ENCODE results near the gene SSB.
"Not testable (repeated sequence)": the region's sequence is repeated elsewhere in the genome, so short reads cannot be mapped to it uniquely, and the experiment has no call there.

SSB gene

DNA sequence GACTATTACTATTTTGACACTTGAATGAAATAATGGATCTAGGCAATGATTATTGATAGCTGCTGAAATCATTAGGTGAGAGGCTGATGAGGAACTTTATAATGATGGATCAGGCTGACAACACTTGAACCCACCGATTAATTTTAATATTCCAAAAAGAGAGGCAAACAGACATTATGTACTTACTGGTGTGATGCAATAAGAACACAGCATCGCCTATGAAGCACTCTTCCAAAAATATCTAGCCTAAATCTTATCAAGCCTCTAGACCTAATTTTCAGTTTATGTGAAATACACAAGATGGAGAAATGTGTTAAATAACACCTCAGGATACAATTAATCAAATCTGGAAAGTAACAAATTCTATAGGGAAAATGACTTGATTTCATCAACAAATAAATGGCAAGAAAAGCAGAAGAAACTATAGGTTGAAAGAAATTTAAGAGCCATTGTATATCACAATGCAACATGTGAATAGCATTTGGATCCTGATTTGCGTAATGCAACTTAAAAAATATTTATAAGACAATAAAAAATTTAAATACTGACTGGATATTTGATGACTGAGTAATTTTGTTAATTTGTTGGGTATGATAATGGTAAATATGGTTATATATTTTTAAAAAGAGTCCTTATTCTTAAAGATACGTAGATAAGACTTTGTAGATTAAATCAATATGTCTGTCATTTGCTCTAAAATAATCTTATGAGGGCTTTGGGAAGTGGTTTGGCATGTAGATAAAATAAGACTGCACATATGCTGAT lies 17.2 kb upstream of the SSB start:
- DNase-seq (ENCODE audit: low read depth in 2 of 2), result no peak

DNA sequence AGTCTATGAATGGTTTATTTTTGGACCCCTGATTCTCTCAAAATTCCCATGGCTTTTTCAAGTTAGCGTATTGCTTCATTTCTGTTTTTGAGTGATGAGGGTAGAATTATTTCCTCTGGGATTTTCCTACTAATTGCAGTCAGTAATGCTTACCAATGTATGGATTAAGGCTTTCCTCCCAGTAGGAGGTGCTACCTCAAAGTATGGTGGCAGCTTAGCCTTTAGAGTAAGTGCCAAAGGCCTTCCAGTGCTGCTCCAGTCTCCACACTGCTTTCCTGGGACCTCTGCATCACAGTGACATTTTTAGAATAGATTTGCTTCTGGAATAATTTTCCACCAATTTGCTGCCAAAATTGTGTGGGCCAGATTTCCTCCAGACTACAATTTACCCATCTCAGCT lies 16.2 kb upstream of the SSB start:
- DNase-seq (ENCODE audit: low read depth in 2 of 2), result no peak

DNA sequence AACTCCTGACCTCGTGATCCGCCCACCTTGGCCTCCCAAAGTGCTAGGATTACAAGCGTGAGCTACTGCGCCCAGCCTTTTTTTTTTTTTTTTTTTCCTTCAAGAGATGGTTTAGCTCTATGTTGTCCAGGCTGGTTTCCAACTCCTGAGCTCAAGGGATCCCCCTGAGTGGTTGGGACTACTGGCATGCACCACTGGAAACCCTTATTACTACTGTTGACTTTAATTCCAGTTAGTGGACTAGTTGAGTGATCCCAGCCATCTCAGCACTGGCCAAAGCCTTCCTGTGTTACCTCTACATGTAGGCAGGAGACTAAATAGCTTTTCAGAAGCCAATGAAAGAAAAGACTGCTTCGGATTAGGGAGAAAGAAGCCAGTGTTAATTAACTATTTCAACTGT lies 8.1 kb upstream of the SSB start:
- no peak for DNase-seq (ENCODE audit: low read depth in 2 of 2)

DNA sequence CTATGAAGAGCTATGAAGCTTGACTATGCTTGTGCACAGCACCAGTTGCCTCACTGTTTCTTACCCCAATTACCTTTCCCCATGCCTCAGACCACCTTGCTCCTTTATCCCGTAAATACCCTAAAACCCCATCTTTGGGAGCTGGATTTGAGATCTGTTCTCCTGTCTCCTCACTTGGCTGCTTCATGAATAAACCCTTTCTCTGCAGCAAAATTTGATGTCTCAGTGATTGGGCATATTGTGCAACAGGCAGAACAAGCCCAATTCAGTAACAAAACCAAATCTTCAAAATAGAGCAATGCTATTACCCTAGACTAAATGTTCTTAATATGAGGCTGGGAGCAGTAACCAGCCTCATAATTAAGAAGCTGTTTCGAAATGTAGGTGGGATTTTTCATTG lies 3.5 kb upstream of the SSB start:
- DNase-seq (ENCODE audit: low read depth in 2 of 2), result no peak

DNA sequence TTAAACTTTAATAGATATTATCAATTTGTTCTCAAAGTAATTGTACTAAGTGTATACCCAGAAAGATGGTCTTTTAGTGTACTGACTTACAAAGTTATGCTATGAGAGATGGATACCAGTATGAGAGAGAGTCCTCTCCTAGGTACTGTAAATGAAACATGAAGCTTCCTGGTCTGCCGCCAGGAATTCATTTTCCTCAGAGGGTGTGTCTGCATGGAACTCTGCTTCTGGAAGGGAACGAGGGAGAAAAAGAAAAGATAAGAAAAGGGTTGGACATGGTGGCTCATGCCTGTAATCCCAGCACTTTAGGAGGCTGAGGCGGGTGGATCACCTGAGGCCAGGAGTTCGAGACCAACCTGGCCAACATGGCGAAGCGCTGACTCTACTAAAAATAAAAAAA lies 2.2 kb upstream of the SSB start:
- DNase-seq (ENCODE audit: low read depth in 2 of 2), result no peak

DNA sequence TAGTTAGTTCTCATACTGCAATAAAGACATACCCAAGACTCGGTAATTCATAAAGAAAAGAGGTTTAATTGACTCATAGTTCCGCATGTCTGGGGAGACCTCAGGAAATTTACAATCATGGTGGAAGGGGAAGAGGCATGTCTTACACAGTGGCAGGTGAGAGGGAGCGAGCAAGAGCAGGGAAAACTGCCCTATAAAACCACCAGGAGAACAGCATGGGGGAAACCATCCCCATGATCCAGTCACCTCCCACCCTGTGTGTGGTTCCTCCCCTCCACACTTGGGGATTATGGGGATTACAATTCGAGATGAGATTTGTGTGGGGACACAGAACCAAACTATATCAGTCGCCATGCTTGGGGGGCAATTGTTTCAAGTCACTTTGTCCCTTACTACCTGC lies 1.1 kb upstream of the SSB start:
- no peak for DNase-seq (ENCODE audit: low read depth in 2 of 2)

DNA sequence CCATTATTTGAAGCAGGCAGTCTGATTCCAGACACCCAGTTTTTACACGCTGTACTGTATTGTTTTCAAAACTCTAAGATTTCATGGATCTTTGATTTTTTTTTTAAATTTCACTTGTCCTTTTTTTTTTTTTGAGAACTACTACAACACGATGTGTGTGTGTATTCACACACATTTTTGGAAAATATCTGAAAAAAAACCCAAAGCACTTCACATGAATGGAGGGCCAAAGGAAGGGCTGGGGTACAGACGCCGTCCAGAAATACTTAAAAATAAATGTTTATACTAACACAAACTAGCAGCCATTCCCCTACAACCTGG lies 314 bp upstream of the SSB start:
- no peak for DNase-seq (ENCODE audit: low read depth in 2 of 2)

DNA sequence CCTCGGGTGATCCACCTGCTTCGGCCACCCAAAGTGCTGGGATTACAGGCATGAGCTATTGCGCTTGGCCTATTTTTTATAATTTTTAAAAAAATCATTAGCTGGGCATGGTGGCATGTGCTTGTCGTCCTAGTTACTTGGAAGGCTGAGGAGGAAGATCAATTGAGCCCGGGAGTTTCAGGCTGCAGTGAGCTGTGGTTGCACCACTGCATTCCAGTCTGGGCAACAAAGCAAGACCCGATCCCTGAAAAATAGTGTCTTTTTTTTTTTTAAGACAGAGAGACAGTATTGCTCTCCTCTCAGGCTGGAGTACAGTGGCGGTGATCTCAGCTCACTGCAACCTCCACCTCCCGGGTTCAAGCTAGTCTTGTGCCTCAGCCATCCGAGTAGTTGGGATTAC lies 4.8 kb downstream of the SSB start:
- no peak for DNase-seq (ENCODE audit: low read depth in 2 of 2)

DNA sequence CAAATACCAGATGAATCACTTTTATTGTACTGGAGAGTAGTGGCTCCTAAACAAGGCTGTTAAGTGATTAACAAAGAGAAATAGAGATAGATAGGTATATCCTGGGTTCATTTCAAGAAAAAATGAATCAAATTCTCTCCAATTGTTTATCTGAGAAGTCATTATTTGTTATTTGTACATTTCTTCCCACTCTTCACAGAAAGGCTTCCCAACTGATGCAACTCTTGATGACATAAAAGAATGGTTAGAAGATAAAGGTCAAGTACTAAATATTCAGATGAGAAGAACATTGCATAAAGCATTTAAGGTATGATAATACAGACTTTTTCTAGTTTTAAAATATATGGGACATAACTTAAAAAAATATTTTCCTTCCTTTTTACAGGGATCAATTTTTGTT lies 7.9 kb downstream of the SSB start:
- DNase-seq (ENCODE audit: low read depth in 2 of 2), result no peak

DNA sequence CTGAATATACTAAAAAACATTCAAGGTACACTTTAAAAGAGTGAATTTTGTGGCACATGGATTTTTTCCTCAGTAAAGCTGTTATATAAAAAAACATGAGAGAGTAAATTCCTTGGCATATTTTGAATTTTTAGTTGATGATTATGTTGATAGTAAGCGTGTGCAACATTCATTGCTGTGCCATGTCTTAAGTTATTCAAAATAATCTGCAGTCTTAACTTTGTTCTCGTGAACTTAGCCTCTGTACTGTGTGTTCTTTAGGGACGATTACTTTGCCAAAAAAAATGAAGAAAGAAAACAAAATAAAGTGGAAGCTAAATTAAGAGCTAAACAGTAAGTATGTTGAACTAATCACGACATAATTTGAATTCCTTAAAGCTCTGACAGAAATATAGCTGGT lies 9.6 kb downstream of the SSB start:
- DNase-seq (ENCODE audit: low read depth in 2 of 2), result no peak

DNA sequence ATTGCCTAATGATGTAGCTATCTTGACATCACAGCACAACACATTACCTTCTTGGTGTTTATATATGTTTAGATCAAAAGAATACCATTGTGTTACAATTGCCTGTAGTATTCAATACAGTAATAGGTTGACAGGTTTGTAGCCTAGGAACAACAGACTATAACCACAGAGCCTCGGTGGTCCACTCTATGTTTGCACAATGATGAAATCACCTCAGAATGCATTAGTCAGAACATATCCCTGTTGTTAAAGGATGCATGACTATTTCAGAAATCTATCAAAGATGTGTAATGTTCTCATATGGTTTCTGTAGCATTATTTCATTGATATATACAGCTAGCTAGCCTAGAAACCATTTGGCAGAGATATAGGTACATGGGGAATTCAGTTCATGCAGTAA lies 17.2 kb downstream of the SSB start:
- DNase-seq (ENCODE audit: low read depth in 2 of 2), result no peak

DNA sequence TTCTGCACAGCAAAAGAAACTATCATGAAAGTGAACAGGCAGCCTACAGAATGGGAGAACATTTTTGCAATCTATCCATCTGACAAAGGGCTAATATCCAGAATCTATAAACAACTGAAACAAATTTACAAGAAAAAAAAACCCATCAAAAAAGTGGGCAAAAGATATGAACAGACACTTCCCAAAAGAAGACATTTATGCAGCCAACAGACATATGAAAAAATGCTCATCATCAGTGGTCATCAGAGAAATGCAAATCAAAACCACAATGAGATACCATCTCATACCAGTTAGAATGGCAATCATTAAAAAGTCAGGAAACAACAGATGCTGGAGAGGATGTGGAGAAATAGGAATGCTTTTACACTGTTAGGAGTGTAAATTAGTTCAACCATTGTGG lies 18.3 kb downstream of the SSB start:
- not testable (repeated sequence) for DNase-seq (ENCODE audit: low read depth in 2 of 2)

DNA sequence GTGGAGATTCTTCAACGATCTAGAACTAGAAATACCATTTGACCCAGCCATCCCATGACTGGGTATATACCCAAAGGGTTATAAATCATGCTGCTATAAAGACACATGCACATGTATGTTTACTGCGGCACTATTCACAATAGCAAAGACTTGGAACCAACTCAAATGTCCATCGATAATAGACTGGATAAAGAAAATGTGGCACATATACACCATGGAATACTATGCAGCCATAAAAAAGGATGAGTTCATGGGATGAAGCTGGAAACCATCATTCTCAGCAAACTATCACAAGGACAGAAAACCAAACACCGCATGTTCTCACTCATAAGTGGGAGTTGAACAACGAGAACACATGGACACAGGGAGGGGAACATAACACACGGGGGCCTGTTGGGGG lies 18.7 kb downstream of the SSB start:
- DNase-seq (ENCODE audit: low read depth in 2 of 2), result not testable (repeated sequence)

DNA sequence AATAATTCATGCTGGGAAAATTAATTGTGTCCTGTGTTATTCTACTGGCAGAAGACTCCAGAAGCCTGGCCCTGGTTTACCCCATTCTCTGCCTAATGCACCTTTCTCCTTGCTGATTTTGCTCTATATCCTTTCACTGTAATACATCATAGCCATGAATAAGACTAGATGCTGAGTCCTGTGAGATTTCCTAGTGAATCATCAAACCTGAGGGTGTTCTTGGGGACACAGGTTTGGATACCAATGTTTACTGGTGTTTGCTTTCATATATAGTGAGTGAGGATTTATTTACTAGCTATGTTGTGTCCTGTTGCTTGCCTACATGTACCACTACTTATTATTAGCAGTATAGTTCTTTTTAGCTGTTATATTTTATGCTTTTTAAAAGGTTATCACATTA lies 19.6 kb downstream of the SSB start:
- no peak for DNase-seq (ENCODE audit: low read depth in 2 of 2)

DNA sequence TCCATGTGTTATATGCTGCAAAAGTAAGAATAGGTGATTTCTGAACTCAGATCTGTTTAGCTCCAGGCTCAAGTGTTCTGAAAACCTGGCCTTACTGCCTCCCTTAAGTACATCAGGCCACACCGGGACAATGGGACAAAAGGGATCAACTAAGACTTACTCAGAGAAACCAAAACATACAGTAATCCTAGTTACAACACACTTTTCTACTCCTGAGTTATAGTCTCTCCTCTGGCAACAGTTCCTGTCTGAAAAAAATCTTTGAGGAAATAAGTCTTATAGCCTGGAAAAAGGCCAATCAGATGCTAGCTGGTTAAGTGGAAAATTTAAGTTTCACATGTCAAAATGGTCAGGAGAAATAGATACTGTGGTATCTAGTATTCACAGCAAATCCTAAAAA lies 20.4 kb downstream of the SSB start:
- DNase-seq (ENCODE audit: low read depth in 2 of 2), result no peak

DNA sequence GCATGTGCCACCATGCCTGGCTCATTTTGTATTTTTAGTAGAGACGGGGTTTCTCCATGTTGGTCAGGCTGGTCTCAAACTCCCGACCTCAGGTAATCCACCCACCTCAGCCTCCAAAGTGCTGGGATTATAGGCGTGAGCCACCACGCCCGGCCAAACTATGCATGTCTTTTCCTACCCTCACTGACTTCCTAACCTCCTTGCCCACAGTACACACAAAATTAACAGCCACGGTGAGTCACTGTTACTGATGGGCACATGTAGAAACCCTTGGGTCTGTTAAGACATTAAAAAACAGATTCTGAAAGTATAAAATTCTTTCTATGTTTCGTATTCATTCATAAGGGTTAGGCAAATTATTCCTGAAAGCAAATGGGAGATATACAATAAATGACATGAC lies 21.4 kb downstream of the SSB start:
- DNase-seq (ENCODE audit: low read depth in 2 of 2), result not testable (repeated sequence)

DNA sequence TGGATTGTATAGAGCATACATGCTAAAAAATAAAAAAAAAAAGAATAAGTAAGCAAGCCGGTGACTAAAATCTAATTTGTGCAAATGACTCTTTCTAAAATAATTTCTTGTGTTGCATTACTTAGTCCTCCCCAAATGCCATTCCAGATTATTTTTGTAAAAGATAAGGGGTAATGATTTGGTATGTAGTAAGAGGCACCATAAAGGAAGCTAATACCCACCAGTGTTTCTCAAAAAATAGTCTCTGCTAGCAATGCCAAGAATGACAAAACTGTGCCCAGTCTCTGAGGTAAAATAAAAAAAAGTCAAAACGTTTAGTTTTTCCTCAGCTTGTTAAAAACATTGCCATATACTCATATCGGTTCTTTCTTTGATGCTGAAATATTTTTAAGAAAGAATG lies 23.4 kb downstream of the SSB start:
- no peak for DNase-seq (ENCODE audit: low read depth in 2 of 2)

DNA sequence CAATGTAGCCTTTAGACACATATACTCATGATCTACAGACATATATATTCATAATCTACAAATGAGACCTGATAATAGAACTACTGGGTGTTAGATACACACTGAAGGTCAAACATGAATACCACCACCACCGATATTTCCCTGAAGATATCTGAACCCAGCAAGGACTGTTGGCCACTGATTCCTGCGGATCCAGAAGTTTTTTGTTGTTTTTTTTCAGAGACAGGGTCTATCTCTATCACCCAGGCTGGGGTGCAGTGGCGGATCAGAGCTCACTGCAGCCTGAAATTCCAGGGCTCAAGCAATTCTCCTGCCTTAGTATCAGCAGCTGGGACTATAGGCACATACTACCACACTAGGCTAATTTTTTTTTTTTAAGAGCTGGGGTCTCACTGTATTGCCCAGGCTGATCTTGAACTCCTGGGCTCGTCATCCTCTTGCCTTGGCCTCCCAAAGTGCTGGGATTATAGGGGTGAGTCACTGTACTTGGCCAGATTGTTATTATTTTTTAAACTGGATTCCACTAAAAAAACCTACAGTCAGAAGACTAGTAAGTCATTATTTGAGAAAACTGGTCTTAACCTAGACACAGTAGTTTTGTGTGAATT lies 24.2 kb downstream of the SSB start:
- no peak for DNase-seq (ENCODE audit: low read depth in 2 of 2)

DNA sequence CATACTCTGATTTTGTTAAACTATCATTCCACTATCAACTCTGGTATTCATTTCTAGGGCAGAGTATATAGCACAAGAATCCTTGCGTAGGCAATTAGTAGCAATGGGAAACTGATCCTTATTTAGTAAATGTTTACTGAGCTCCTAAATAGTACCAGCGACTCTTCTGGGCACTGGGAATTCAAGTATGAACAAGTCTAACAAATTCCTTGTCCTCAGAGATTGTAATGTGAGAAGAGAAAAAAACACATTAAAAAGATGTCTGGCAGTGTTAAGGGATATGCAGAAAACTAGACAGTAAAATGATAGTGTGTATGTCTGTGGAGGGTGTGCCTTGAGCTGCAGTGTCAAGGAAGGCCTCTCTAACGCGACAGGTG lies 25.3 kb downstream of the SSB start:
- no peak for DNase-seq (ENCODE audit: low read depth in 2 of 2)

DNA sequence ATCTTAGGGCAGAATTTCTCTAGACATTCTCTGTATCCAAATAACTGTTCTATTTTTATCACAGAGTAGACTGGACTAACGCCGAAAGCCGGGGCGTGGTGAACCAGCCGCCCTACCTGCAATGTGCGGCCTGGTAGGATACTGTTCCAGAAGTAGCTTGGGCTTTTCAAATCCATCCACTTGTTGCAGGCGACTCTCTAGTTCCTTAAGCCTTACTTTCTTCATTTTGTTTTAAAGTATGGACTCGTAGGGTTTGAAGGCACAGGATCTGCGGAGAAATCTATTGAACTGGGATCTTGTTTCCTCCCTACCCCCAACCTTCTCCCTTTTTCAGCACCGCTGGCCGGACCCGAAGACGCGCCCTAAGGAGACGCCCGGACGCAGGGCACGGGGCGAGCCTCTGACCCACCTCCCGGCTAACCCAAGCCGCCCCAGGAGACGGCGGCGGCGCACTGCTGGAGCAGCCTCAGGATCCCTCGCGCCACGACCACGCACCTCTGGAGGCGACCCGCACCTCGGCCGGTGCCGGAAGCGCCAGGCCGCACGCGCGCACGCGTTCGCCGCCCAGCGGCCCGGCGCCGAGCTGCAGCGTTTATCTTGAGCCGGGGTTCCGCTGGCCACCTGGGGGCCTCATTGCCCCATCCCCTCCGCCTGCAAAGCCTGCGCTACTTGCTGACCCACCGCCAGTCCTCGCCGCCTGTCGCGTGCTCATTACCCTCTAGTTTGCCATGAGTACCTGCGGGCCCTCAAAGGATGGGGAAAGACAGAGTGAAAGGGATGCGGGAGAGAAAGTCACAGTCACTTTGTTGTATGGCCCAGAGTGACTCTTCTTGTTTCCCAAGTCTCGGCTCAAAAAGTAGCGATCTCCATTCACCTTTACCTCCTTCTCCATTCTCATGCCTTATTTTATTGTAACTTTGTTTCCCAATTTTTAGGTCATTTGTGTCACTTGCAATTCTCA lies 26.0 kb downstream of the SSB start, which contains the start of gene METTL5:
TSS of gene METTL5 (minus strand) at position 533 of the 961 bp plus-strand sequence. CDS start at position 225, 308 bp downstream.
- peak; percentile 12 to 60 for DNase-seq (ENCODE audit: low read depth in 2 of 2)

DNA sequence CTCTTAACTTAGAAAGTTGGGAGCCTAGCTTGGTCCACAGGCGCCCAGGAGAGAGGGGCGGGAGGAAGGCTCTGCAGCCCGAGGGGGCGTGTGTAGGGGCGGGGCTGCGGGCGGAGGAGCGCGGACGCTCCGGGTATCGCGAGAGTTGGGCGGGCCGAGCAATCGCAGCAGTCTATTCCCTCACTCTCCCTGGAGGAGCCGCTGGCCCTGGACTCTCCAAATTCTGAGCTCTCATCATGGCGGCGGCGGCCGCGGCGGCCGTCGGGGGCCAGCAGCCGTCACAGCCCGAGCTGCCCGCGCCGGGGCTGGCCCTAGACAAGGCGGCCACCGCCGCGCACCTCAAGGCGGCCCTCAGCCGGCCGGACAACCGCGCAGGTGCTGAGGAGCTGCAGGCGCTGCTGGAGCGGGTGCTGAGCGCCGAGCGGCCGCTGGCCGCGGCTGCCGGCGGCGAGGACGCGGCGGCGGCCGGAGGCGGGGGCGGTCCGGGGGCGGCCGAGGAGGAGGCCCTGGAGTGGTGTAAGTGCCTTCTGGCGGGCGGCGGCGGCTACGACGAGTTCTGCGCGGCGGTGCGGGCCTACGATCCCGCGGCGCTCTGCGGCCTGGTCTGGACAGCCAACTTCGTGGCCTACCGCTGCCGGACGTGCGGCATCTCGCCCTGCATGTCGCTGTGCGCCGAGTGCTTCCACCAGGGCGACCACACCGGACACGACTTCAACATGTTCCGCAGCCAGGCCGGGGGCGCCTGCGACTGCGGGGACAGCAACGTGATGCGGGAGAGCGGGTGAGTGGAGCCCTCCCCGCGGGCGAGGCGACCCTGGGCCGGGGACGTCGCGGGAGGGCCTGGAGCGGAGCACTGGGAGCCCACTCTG lies 28.8 kb downstream of the SSB start, which contains the start of gene UBR3:
TSS of gene UBR3 (plus strand) at position 183 of the 869 bp plus-strand sequence. CDS start at position 237, 54 bp downstream.
- DNase-seq (ENCODE audit: low read depth in 2 of 2), result peak; percentile 67 to 86

Data from stimulated activated CD4-positive, alpha-beta T cell treated with anti-CD3 and anti-CD28 coated beads, Interleukin-1b, Interleukin-23, amount 100 ng/mL, for 1 hour (primary cell).